HG02852 (cell line): ENCODE measurements around the gene LGR5.
A peak's percentile ranks its signal among the peaks of the same experiment; 100 is the strongest.

Experiments used
- ATAC-seq: cut with Tn5 transposase; IDR thresholded peaks from one replicate; pipeline ENCODE4 v1.9.1; 2021; ENCODE audit warnings: mild to moderate bottlenecking, moderate library complexity; ENCODE audit not compliant: unreplicated experiment

LGR5 gene

DNA sequence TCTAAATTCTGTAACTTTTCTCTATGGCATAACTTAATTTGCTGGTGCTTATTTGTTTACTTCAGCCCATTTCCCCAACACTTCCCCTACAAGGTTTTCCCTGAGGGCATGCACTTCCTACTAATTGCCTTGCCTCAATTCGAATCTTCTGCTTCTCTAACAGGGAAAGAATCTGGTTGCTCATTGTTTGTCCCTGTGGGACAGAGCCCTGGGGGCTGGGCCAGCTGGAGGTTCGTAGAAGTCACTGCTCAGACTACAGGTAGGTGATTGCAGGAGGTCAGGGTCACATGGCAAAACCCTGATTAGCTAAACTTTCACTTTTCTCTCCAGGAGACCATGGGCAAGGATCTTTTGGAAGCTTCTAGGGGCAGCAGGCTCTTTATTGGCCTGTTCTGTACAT, 152.0 kb downstream of the LGR5 start:
- no peak for ATAC-seq

- ATAC-seq: no peak
These were observed 153.2 kb downstream of the LGR5 start for GRCh38 chr12:71592841-71593240.

- no peak for ATAC-seq
These were observed 154.8 kb downstream of the LGR5 start for GRCh38 chr12:71594214-71594948.

DNA sequence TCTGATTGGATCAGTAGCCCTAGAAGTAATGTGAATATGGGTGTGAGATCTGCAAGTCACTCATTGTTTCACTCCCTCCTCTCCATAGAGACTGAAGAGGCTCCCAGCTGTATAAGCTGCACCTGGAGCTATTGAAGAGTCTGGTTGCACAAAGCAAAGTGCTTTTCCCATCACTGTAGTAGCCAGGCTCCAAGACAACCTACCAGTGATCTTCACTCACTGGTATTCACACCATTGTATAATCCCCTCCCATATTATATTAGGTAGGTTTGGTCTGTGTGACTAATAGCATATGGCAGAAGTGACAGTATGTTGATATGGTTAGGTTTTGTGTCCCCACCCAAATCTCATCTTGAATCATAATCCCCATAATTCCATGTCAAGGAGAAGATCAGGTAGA, 159.6 kb downstream of the LGR5 start:
- ATAC-seq: no peak

GRCh38 chr12:71601546-71601945, 161.9 kb downstream of the LGR5 start:
- no peak for ATAC-seq

- no peak for ATAC-seq
These were observed 163.4 kb downstream of the LGR5 start for GRCh38 chr12:71602761-71603577.

DNA sequence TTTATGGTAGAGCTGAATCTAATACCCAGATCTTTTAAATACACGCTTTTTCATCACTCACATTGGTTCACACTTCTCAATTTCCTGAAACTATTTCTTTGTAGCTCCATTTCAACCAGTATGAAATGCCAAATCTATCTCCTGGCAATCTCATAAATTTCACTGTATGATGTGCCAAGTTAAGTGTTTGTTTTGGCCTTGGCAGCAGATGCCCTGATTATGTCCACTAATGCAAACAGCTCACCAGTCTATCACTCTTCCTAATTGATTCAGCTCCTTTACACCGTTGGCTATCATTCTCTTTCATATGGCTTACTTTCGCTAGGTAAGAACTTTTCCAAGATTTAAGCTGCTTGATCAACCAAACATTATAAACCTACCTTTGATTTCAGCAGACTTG, 165.4 kb downstream of the LGR5 start:
- no peak for ATAC-seq

- no peak for ATAC-seq
These were observed 168.1 kb downstream of the LGR5 start for GRCh38 chr12:71607494-71608330.

DNA sequence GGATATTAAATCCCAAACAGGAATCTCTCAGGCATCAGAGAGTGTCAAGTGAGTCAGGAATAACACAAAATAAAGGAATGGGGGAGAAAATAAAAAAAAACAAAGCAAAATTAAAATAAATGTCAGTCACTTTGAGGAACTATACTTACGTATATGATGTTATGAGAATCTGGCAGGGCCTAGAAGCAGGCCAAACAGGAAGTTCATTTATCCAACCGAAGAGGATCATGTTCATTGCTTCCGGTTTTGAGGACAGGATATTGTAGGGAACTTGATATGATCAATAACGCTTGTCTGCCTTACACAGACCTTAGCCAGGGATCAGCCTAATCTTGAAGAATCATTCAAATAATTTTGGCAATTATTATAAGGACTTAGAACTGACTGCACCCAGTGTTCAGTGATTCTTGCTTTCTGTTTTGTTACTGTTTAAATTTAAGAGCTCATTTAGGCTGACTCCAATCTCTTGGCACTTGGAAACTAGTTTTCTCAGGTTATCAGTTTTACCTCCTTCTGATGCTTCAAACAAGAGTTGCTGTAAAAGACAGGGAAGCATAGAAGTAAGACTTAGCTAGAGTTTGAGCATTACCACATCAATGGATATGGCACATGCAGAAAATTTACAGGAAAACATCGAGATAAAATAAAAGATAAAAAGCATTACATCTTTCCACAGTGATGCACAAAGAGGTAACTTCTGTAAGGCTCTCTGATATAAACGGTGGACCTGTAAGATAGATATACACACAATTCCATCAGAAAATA, 170.6 kb downstream of the LGR5 start:
- no peak for ATAC-seq

GRCh38 chr12:71621938-71622337, 182.3 kb downstream of the LGR5 start:
- no peak for ATAC-seq

GRCh38 chr12:71625476-71625875, 185.9 kb downstream of the LGR5 start:
- ATAC-seq: no peak

DNA sequence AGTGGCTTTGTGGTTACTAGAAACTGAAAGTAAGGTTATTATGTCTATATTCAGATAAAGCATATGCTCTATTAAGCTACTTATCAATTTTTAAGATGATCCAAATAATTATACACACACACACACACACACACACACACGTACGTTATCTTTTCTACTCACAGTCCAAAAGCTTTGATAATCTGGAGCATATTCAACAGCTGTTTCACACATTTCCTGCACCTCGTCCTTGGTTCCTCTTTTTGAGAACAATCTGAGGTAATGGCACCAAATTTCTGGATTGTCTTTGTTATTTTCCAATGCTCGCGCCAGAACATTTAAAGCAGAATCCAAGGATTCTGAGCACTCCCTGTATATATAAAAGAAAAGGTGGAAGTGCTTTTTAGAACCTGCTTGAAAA, 186.5 kb downstream of the LGR5 start:
- ATAC-seq: peak; percentile 67

DNA sequence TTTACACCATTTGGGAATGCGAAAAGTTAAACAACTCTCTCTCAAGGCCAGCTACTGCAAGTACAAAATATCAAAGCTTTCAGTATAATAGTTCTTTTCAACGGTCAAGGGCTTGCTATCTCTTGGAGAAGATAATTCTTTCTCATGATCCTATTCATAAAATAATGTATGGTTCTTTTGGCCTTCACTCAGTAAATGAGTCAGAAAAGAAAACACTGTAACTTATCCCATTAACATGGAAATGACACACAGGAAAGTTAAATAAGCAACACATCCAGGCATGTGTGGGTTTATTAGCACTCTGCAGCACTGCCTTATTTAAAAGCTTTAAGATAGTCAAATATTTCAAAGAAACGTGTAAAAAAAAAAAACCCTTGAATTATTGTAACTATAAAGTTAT, 187.2 kb downstream of the LGR5 start:
- no peak for ATAC-seq

- ATAC-seq: no peak
These were observed 187.9 kb downstream of the LGR5 start for GRCh38 chr12:71627438-71628002.
